ENCODE data around the gene BTBD7. TPM values are rescaled to one million over a fixed set of nuclear protein-coding genes. Genes with fewer than 3 reads are reported as not detected.

The BTBD7 gene
- total and polyA plus RNA-seq, 2 of the 4 experiments (the other 2 are of a cell fraction) = 11.9 to 30.5 TPM

- 0% methylated on average over 15 of the region's 61 CpGs; no CpG with 5 or more reads in 1 of the 2 experiments for WGBS, 2 experiments (ENCODE audit: extremely low coverage in 2 of 2, insufficient read length in 1 of 2)
- Histone ChIP-seq H3K79me1 (ENCODE audit: low read depth in 1 of 2, low read length in 2 of 2) (peaks cover 0 to 38% of the 10 kb centered on the region in 2 experiments; a peak in 2 of 4 replicates), H3K4me1 (ENCODE audit: control insufficient read depth, insufficient read depth, low read length) (no peaks in the 10 kb centered on the region), H2BK5ac (ENCODE audit: low read depth, low read length, poor library complexity, severe bottlenecking) (peak overlapping the region; percentile 92), H3K27me3 (ENCODE audit: control insufficient read depth, insufficient read depth, low read length) (no peaks in the 10 kb centered on the region), H3K56ac (ENCODE audit: extremely low read depth, insufficient read depth, low read length) (no peak overlapping the region), H3K23ac (ENCODE audit: low read depth, low read length) (no peak overlapping the region), H3K9me3 (ENCODE audit: control insufficient read depth, insufficient read depth, low read length) (no peaks in the 10 kb centered on the region), H3K4me3 (ENCODE audit: insufficient read depth, low read depth, low read length) (peak overlapping the region; percentile 55), H4K20me1 (ENCODE audit: insufficient read depth, low read length) (peaks cover 26% of the 10 kb centered on the region; the same call in 1 of the 2 replicates), H4K8ac (ENCODE audit: low read depth in 2 of 2, low read length in 2 of 2) (peak overlapping the region; percentile 5 to 74; a peak in 1 of 4 replicates), H3K4me2 (ENCODE audit: low read depth, low read length) (peak overlapping the region; percentile 99), H2BK120ac (ENCODE audit: low read depth, low read length) (no peak overlapping the region), H3K27ac (ENCODE audit: insufficient read depth, low read length) (peak overlapping the region; percentile 94), H2AK5ac (ENCODE audit: low read depth, low read length) (no peak overlapping the region), H3K36me3 (ENCODE audit: control insufficient read depth, insufficient read depth, low read length) (no peaks in the 10 kb centered on the region), H3K4ac (ENCODE audit: low read depth, low read length) (peak overlapping the region; percentile 74), H3K9me1 (ENCODE audit: insufficient read depth, low read length) (no peaks in the 10 kb centered on the region), H2BK20ac (ENCODE audit: low read depth, low read length) (no peak overlapping the region), H3K14ac (replicated peaks; ENCODE audit: low read depth, low read length) (peak overlapping the region; percentile 55; the same call in 1 of the 2 replicates), H3K9ac (ENCODE audit: low read depth, low read length) (peak overlapping the region; percentile 94), H4K91ac (ENCODE audit: insufficient read depth, low read depth, low read length) (no peak overlapping the region; the same call in 1 of the 2 replicates), H3K18ac (ENCODE audit: low read depth, low read length) (no peak overlapping the region; the same call in 1 of the 2 replicates), H4K5ac (ENCODE audit: low read depth, low read length) (peak overlapping the region; percentile 28; the same call in 1 of the 2 replicates), H2BK15ac (ENCODE audit: low read depth, low read length) (no peak overlapping the region), H2AK9ac (replicated peaks; ENCODE audit: low read depth, low read length, poor library complexity) (peak overlapping the region; percentile 81), H2AFZ (replicated peaks; ENCODE audit: low read length, poor library complexity) (peak overlapping the region; percentile 96)
- no TSS peak for BruUV-seq (replicated peaks)
- ATAC-seq (ENCODE audit: low read depth) (peak; percentile 85), DNase-seq (peak; percentile 49)
- intact Hi-C loops (cut with micrococcal nuclease) (loop anchor here (1.0 to 5.0 kb wide), 3 partner anchors 92 to 750 kb away; partner anchors contain the start of genes DDX24 and IFI27L1), dilution Hi-C loops (cut with HindIII; ENCODE audit: low sequenced_read_pairs, unreplicated experiment) (no loop called here), in situ Hi-C loops (cut with MboI; ENCODE audit: low sequenced_read_pairs) (no loop called here)
- POLR2A ChIA-PET (ENCODE audit: unreplicated experiment) = no interaction called here
- CTCF ChIA-PET = no interaction called here
- TF ChIP-seq USF2 (IDR thresholded peaks at IDR 0.05; ENCODE audit: low read depth, low read length) (no peak), MXI1 (IDR thresholded peaks at IDR 0.05; ENCODE audit: borderline replicate concordance, low read depth, low read length) (no peak), SMC3 (IDR thresholded peaks at IDR 0.05; ENCODE audit: low read depth, low read length) (no peak), MAZ (IDR thresholded peaks at IDR 0.05; ENCODE audit: borderline replicate concordance, low read depth, low read length) (peak; percentile 32), RAD21 (IDR thresholded peaks at IDR 0.05; ENCODE audit: low read length) (no peak)
Measured at GRCh38 chr14:93332397-93332852, 411 bp downstream of the BTBD7 start.

All from IMR-90 (cell line).